IMR-90 (cell line): Measurements from ENCODE around the gene CDHR2. TPM values are rescaled to one million over a fixed set of nuclear protein-coding genes. Genes with fewer than 3 reads are reported as not detected.

Experiments used
- ATAC-seq: fragments of 200-7000 bp; cut with Tn5 transposase; 2 replicates; pipeline ENCODE4 v1.9.1; 2020; ENCODE audit warnings: low read depth, mild to moderate bottlenecking, moderate library complexity
- BruUV-seq: library from RNA; stranded (reverse); fragments of 400-500 nt; replicated peaks from 2 replicates; lab custom pipeline; 2021; lab: Mats Ljungman, UMichigan
- CTCF ChIA-PET: fragments of 300-600 bp; formaldehyde crosslinking; extraction: SDS; loops from one replicate; lab custom pipeline; 2021; ENCODE audit warnings: antibody characterized with exemption; lab: Yijun Ruan, JAX
- POLR2A ChIA-PET: fragments of 300-600 bp; sonication (Branson Sonifier 250); formaldehyde crosslinking; loops from one replicate; lab custom pipeline; 2022; ENCODE audit warnings: antibody characterized with exemption; ENCODE audit not compliant: unreplicated experiment; lab: Charles Lee
- DNase-seq: peaks from one replicate; pipeline ENCODE4 v3.0.0; 2013
- H2AFZ ChIP-seq: replicated peaks from 2 replicates; pipeline ENCODE3; 2013; ENCODE audit warnings: low read length, mild to moderate bottlenecking; ENCODE audit not compliant: poor library complexity
- H2AK5ac ChIP-seq: 2 replicates; pipeline ENCODE4 v1.6.1; 2013; ENCODE audit warnings: low read depth, low read length, inconsistent platforms
- H2AK9ac ChIP-seq: replicated peaks from 2 replicates; pipeline ENCODE3; 2013; ENCODE audit warnings: mild to moderate bottlenecking, low read depth, low read length, moderate library complexity; ENCODE audit not compliant: poor library complexity
- H2BK120ac ChIP-seq: 2 replicates; pipeline ENCODE4 v1.6.1; 2013; ENCODE audit warnings: low read depth, low read length, inconsistent platforms
- H2BK15ac ChIP-seq: 3 replicates; pipeline ENCODE4 v1.6.1; 2013; ENCODE audit warnings: low read depth, low read length, inconsistent platforms
- H2BK20ac ChIP-seq: 2 replicates; pipeline ENCODE4 v1.6.1; 2013; ENCODE audit warnings: low read depth, mild to moderate bottlenecking, inconsistent platforms, low read length, moderate library complexity
- H2BK5ac ChIP-seq: 2 replicates; pipeline ENCODE4 v1.6.1; 2013; ENCODE audit warnings: mild to moderate bottlenecking, low read depth, low read length, inconsistent platforms; ENCODE audit not compliant: poor library complexity, severe bottlenecking
- H3K14ac ChIP-seq: replicated peaks from 2 replicates; pipeline ENCODE4 v1.6.1; 2013; ENCODE audit warnings: low read depth, low read length, inconsistent platforms
- H3K18ac ChIP-seq: 2 replicates; pipeline ENCODE4 v1.6.1; 2013; ENCODE audit warnings: low read depth, low read length, control low read depth
- H3K23ac ChIP-seq: 2 replicates; pipeline ENCODE4 v1.6.1; 2013; ENCODE audit warnings: low read depth, low read length, inconsistent platforms
- H3K27ac ChIP-seq: 2 replicates; pipeline ENCODE4 v1.5.1; 2013; ENCODE audit warnings: mild to moderate bottlenecking, control low read depth, low read length; ENCODE audit not compliant: insufficient read depth
- H3K27me3 ChIP-seq: 2 replicates; pipeline ENCODE4 v1.6.1; 2013; ENCODE audit warnings: low read length; ENCODE audit not compliant: control insufficient read depth, insufficient read depth
- H3K36me3 ChIP-seq: 2 replicates; pipeline ENCODE4 v1.6.1; 2013; ENCODE audit warnings: low read length, mixed read lengths; ENCODE audit not compliant: control insufficient read depth, insufficient read depth
- H3K4ac ChIP-seq: 2 replicates; pipeline ENCODE4 v1.6.1; 2013; ENCODE audit warnings: low read depth, low read length, inconsistent platforms
- H3K4me1 ChIP-seq: 2 replicates; pipeline ENCODE4 v1.6.1; 2013; ENCODE audit warnings: low read length, mixed read lengths; ENCODE audit not compliant: control insufficient read depth, insufficient read depth
- H3K4me2 ChIP-seq: 2 replicates; pipeline ENCODE4 v1.6.1; 2013; ENCODE audit warnings: low read depth, mild to moderate bottlenecking, control low read depth, low read length, moderate library complexity
- H3K4me3 ChIP-seq: 2 replicates; pipeline ENCODE4 v1.5.1; 2013; ENCODE audit warnings: low read depth, mild to moderate bottlenecking, control low read depth, low read length, moderate library complexity; ENCODE audit not compliant: insufficient read depth
- H3K56ac ChIP-seq: 2 replicates; pipeline ENCODE4 v1.6.1; 2013; ENCODE audit warnings: low read length, inconsistent platforms; ENCODE audit not compliant: insufficient read depth; ENCODE audit errors: extremely low read depth
- H3K79me1 ChIP-seq, 2 experiments: 2 replicates each; pipeline ENCODE4 v1.6.1; 2013; ENCODE audit warnings: low read length in 2 of 2, inconsistent platforms in 1 of 2, low read depth in 1 of 2
- H3K9ac ChIP-seq: 2 replicates; pipeline ENCODE4 v1.6.1; 2013; ENCODE audit warnings: low read depth, low read length, control low read depth
- H3K9me1 ChIP-seq: 2 replicates; pipeline ENCODE4 v1.6.1; 2013; ENCODE audit warnings: low read length, inconsistent platforms; ENCODE audit not compliant: insufficient read depth
- H3K9me3 ChIP-seq: 2 replicates; pipeline ENCODE4 v1.6.1; 2013; ENCODE audit warnings: low read length; ENCODE audit not compliant: control insufficient read depth, insufficient read depth
- H4K20me1 ChIP-seq: 2 replicates; pipeline ENCODE4 v1.6.1; 2013; ENCODE audit warnings: low read length, inconsistent platforms; ENCODE audit not compliant: insufficient read depth
- H4K5ac ChIP-seq: 2 replicates; pipeline ENCODE4 v1.6.1; 2013; ENCODE audit warnings: mild to moderate bottlenecking, low read depth, low read length, control low read depth
- H4K8ac ChIP-seq, 2 experiments: 2 replicates each; pipeline ENCODE4 v1.6.1; 2013; ENCODE audit warnings: low read depth in 2 of 2, low read length in 2 of 2, control low read depth in 1 of 2, inconsistent platforms in 1 of 2
- H4K91ac ChIP-seq: 2 replicates; pipeline ENCODE4 v1.6.1; 2013; ENCODE audit warnings: low read depth, low read length, inconsistent platforms; ENCODE audit not compliant: insufficient read depth
- CHD1 ChIP-seq: IDR thresholded peaks from 2 replicates; pipeline ENCODE4 v1.6.1; 2012; ENCODE audit warnings: low read depth, low read length, improper control_type of control experiment
- ELK1 ChIP-seq: fragments of 150-350 bp; IDR thresholded peaks from 2 replicates; pipeline ENCODE4 v1.6.1; 2016; ENCODE audit warnings: low read depth, mild to moderate bottlenecking, low read length, moderate library complexity, borderline replicate concordance
- MXI1 ChIP-seq: IDR thresholded peaks from 2 replicates; pipeline ENCODE4 v1.6.1; 2012; ENCODE audit warnings: low read depth, mild to moderate bottlenecking, low read length, moderate library complexity, borderline replicate concordance
- NFE2L2 ChIP-seq: fragments of 150-350 bp; IDR thresholded peaks from 2 replicates; pipeline ENCODE4 v1.6.1; 2016; ENCODE audit warnings: low read depth, mild to moderate bottlenecking, low read length
- WGBS, 2 experiments: methylation state at CpG; one replicate each; pipeline versions ENCODE4 v1.1.5 to v1.1.7; 2013; ENCODE audit warnings: missing lambda C conversion rate in 2 of 2; ENCODE audit not compliant: insufficient read length in 1 of 2; ENCODE audit errors: extremely low coverage in 2 of 2; 5-methylcytosine and 5-hydroxymethylcytosine counted together
- dilution Hi-C: fragments of 300-500 bp; cut with HindIII; formaldehyde crosslinking; loops from one replicate; pipeline ENCODE4 v1.14.3; 2018; ENCODE audit warnings: low sequenced_read_pairs; ENCODE audit not compliant: unreplicated experiment
- in situ Hi-C: fragments of 300-500 bp; cut with MboI; formaldehyde crosslinking; loops from 3 replicates; pipeline ENCODE4 v1.14.3; 2019; ENCODE audit warnings: low sequenced_read_pairs, inconsistent platforms, mixed read lengths
- intact Hi-C: fragments of 100-400 bp; cut with micrococcal nuclease; formaldehyde crosslinking; loops from 2 replicates; pipeline ENCODE4 v1.10.0; 2022
- polyA plus RNA-seq, 3 experiments: library from polyadenylated mRNA; depleted of rRNA; stranded (reverse); fragments of >200 nt; gene quantifications; 2 replicates each; pipeline ENCODE4 v1.2.3, GENCODE V29; 2012; ENCODE audit warnings: low replicate concordance in 1 of 3
- total RNA-seq: library from RNA; depleted of rRNA; stranded (reverse); fragments of >200 nt; gene quantifications from 2 replicates; pipeline ENCODE4 v1.2.3, GENCODE V29; 2012

The CDHR2 gene
- total and polyA plus RNA-seq, 2 of the 4 experiments (the other 2 are of a cell fraction): not detected

GRCh38 chr5:176596689-176597416 is 47.7 kb downstream of the CDHR2 start:
- Histone ChIP-seq H2BK5ac (no peak overlapping the region), H4K5ac (no peak overlapping the region), H2AK5ac (no peak overlapping the region), H3K9ac (no peak overlapping the region), H2AK9ac (no peak overlapping the region), H2AFZ (no peak overlapping the region), H3K9me1 (no peaks in the 10 kb centered on the region), H3K4ac (no peak overlapping the region), H3K9me3 (no peaks in the 10 kb centered on the region), H3K4me1 (no peaks in the 10 kb centered on the region), H3K36me3 (no peaks in the 10 kb centered on the region; the same call in 1 of the 2 replicates), H3K18ac (no peak overlapping the region), H3K27me3 (no peaks in the 10 kb centered on the region), H2BK20ac (no peak overlapping the region), H3K4me3 (no peak overlapping the region), H3K27ac (no peak overlapping the region), H3K79me1 (no peaks in the 10 kb centered on the region), H4K8ac (no peak overlapping the region), H3K14ac (no peak overlapping the region), H4K91ac (no peak overlapping the region), H2BK120ac (no peak overlapping the region), H3K23ac (no peak overlapping the region), H2BK15ac (no peak overlapping the region), H4K20me1 (no peaks in the 10 kb centered on the region), H3K4me2 (no peak overlapping the region), H3K56ac (no peak overlapping the region)
- POLR2A ChIA-PET: no interaction called here
- BruUV-seq: no TSS peak
- dilution Hi-C loops (no loop called here), in situ Hi-C loops (no loop called here), intact Hi-C loops (no loop called here)
- TF ChIP-seq ELK1: no peak
- no peak for TF ChIP-seq CHD1
- TF ChIP-seq NFE2L2: no peak
- TF ChIP-seq MXI1: no peak
- WGBS, 2 experiments: 41% methylated on average over 47 of the region's 98 CpGs; no CpG with 5 or more reads in 1 of the 2 experiments
- ATAC-seq: peak; percentile 38; the same call in 1 of the 2 replicates
- DNase-seq: no peak
- CTCF ChIA-PET: no interaction called here
